ENCODE results near the gene FBXO8. TPM values are rescaled to one million over a fixed set of nuclear protein-coding genes. Genes with fewer than 3 reads are reported as not detected.

FBXO8 gene
- total RNA-seq, 4 donors from 2014 or later, result 14.3 to 61.9 (median 37.2) TPM

- no peak overlapping the region for H3K4me3 ChIP-seq
Measured at GRCh38 chr4:174260099-174260498, 23.4 kb downstream of the FBXO8 start.

GRCh38 chr4:174259580-174259979 is 23.9 kb downstream of the FBXO8 start:
- no peaks in the 10 kb centered on the region for H3K27me3 ChIP-seq
- no peak for TF ChIP-seq POLR2A (IDR thresholded peaks at IDR 0.05)
- no peak for TF ChIP-seq CTCF (IDR thresholded peaks at IDR 0.05)
- no peak overlapping the region for H3K27ac ChIP-seq
- H3K4me3 ChIP-seq, result no peak overlapping the region
- peaks cover 0 to 10% of the 10 kb centered on the region in 2 donors for H3K4me1 ChIP-seq
- H3K9me3 ChIP-seq, result no peaks in the 10 kb centered on the region
- DNase-seq, result no peak
- H3K36me3 ChIP-seq, result no peaks in the 10 kb centered on the region
- intact Hi-C loops (cut with DNase I; ENCODE audit: low total_unique reads), result no loop called here

More at GRCh38 chr4:174260099-174260498, 23.4 kb downstream of the FBXO8 start:
- Histone ChIP-seq H3K4me1 (peaks cover 0 to 10% of the 10 kb centered on the region in 2 donors), H3K27ac (no peak overlapping the region), H3K9me3 (no peaks in the 10 kb centered on the region), H3K36me3 (no peaks in the 10 kb centered on the region), H3K27me3 (no peaks in the 10 kb centered on the region)
- TF ChIP-seq CTCF (IDR thresholded peaks at IDR 0.05), result no peak
- TF ChIP-seq POLR2A (IDR thresholded peaks at IDR 0.05), result no peak
- intact Hi-C loops (cut with DNase I; ENCODE audit: low total_unique reads), result no loop called here
- no peak for DNase-seq

- Histone ChIP-seq H3K36me3 (no peaks in the 10 kb centered on the region), H3K27me3 (no peaks in the 10 kb centered on the region), H3K9me3 (no peaks in the 10 kb centered on the region), H3K4me1 (peaks cover 0 to 10% of the 10 kb centered on the region in 2 donors), H3K27ac (no peak overlapping the region), H3K4me3 (no peak overlapping the region)
- intact Hi-C loops (cut with DNase I; ENCODE audit: low total_unique reads), result no loop called here
- TF ChIP-seq POLR2A (IDR thresholded peaks at IDR 0.05) (no peak), CTCF (IDR thresholded peaks at IDR 0.05) (no peak)
- no peak for DNase-seq
Measured at GRCh38 chr4:174256277-174256713, 27.2 kb downstream of the FBXO8 start.

GRCh38 chr4:174255786-174256185 is 27.7 kb downstream of the FBXO8 start:
- Histone ChIP-seq H3K36me3 (no peaks in the 10 kb centered on the region), H3K4me1 (peaks cover 0 to 6% of the 10 kb centered on the region in 2 donors), H3K9me3 (no peaks in the 10 kb centered on the region), H3K4me3 (no peak overlapping the region), H3K27me3 (no peaks in the 10 kb centered on the region), H3K27ac (no peak overlapping the region)
- TF ChIP-seq POLR2A (IDR thresholded peaks at IDR 0.05) (no peak), CTCF (IDR thresholded peaks at IDR 0.05) (no peak)
- DNase-seq, result no peak
- intact Hi-C loops (cut with DNase I; ENCODE audit: low total_unique reads), result no loop called here

GRCh38 chr4:174255374-174255773 is 28.1 kb downstream of the FBXO8 start:
- intact Hi-C loops (cut with DNase I; ENCODE audit: low total_unique reads), result no loop called here
- DNase-seq, result no peak
- peaks cover 0 to 5% of the 10 kb centered on the region in 2 donors for H3K4me1 ChIP-seq
- no peak overlapping the region for H3K27ac ChIP-seq
- no peaks in the 10 kb centered on the region for H3K27me3 ChIP-seq
- H3K4me3 ChIP-seq, result no peak overlapping the region
- TF ChIP-seq POLR2A (IDR thresholded peaks at IDR 0.05) (no peak), CTCF (IDR thresholded peaks at IDR 0.05) (no peak)
- no peaks in the 10 kb centered on the region for H3K9me3 ChIP-seq
- H3K36me3 ChIP-seq, result no peaks in the 10 kb centered on the region

All from uterus (tissue), 4 donors.